GM21360 (cell line): Measurements from ENCODE around the gene PSMG4.

ENCODE experiments used
- ATAC-seq: cut with Tn5 transposase; IDR thresholded peaks from one replicate; pipeline ENCODE4 v1.9.1; 2021; ENCODE audit warnings: mild to moderate bottlenecking, moderate library complexity; ENCODE audit not compliant: unreplicated experiment

The PSMG4 gene

DNA sequence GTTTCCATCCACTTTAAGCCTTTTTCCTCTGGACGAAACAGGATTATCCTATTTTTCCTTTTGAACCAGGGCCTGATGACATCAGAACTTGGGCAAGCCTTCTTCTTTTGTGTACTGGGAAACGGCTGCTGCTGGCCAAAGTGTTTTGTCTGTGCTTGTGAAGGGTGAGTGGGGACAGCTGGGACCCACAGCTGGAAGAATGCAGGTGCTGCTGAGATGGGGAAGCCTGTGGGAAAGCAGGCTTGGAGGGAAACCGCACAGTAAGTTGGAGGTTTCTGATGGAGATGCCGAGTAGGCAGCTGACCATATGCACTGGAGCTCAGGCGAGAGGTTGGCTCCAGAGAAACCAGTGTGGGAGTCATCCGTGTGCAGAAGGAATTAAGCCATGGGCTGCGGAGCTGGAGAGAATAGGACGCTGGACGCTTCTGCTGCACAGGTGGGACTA is 8.5 kb upstream of the PSMG4 start:
- ATAC-seq, result no peak

DNA sequence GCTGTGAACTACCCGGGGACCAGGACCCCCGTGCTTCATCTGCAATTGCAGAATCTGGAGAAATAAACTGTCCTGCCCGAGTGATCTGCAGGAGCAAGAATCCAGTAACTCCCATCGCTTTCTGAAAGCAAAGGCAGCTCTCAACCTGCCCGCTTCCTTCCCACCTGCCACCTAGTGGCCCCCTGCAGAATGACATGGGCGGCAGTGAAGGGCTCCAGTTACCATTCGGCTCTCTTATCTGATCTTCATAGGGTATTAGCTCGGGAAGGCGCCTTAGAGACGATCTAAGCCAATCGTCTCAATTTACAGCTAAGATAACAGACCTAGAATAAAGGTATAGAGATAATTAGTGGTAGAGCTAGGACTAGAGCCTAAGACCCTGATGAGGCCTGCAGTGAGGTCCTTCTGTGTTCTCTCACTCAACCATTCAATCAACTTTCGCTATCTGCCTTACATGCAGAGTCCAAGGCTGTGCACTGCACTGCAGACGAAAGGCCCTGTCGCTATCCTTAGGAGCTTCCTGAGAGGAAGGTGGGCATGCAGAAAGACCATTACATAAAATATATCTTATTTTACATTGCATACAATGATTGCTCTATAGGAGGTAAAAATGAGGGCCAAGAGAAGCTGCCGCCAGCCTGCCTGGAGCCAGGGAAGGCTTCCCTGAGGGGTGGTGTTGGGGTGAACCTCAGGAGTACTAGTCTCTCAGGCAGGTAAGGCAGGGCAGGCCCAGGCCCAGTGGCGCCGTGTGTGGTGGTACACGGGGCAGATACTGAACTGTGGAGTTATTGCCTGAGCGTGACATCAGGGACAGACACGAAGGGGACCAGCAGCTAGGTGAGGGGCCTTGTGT is 7.1 kb upstream of the PSMG4 start:
- ATAC-seq, result peak; percentile 62

DNA sequence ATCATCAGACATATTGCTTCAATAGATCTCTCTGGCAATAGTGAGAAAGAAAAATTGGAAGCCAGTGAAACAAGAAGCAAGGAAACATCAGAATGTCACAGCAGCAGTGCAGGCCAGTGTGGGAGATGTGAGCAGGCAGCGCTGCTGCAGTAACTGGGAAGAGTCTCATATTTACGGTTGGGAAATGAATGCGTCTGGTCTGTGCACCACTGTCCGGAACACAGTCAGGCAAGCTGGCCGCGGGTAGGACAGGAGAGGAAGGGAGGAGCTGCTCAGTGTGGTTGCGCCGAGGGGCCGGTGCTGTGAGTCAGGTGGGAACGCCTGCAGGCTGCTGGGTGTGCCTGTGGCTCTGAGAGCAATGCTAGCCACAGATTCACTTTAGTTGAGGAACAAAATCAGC is 6.4 kb upstream of the PSMG4 start:
- no peak for ATAC-seq

DNA sequence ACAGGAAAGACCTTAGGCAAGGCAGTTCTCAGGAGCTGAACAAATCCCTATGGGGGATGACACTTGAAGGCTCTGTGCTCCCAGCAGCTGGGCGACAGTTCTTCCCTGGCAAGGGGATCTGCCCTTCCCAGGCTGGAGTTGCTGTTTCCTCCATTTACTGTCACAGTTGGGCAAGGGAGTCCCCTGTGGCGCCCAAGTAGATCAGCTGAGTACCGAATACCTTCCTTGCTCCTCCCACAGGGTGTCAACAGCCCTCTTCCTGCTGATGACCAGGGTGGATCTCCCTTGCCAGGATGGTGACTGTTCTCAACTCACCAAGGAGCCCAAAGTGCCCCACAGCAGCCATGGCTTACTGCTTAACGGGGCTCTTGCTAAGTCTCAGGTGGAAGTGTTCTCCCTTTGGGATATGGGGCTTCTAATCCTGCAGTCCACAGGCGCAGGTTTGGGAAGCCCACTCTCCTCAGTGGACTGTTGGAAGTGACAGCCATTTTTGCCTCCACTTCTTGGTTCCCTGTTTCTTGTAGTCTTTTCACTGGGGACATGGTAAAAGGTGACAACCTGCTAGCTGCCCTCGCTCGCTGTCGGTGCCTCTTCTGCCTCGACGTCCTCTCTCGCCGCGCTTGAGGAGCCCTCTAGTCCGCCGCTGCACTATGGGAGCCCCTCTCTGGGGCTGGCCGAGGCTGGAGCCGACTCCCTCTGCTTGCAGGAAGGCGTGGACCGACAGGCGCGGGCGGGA is 5.7 kb upstream of the PSMG4 start:
- no peak for ATAC-seq

DNA sequence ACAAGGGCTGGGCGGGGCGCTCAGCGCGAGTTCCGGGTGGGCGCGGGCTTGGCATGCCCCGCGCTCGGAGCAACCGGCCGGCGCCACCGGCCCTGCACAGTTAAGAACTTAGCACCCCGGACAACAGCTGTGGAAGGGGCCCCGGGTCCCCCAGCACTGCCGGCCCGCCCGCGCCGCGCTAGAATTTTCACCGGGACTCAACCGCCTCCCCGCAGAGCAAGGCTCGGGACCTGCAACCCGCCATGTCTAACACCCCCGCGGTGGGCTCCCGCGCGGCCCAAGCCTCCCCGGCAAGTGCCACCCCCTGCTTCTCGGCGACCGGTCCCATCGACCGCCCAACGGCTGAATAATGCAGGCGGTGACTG is 5.2 kb upstream of the PSMG4 start:
- no peak for ATAC-seq

DNA sequence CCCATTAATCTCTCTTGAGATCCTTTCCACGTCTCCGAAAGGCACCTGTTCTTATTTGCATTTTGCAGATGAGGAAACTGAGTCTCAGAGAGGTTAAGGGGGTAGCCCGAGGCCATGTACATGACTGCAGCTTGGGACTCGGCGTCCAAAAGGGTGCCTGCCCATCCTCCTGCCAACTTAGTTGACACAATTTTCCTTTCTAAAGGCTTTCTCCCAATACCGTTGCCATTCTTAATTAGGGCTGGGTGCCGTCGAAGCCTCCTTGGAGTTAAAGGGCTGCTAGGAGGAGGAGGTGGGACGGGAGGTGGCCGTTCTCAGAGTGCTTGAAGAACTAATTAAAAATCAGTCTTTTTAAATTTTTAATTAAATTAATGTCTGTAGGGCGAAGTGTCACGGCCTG is 546 bp upstream of the PSMG4 start:
- no peak for ATAC-seq

DNA sequence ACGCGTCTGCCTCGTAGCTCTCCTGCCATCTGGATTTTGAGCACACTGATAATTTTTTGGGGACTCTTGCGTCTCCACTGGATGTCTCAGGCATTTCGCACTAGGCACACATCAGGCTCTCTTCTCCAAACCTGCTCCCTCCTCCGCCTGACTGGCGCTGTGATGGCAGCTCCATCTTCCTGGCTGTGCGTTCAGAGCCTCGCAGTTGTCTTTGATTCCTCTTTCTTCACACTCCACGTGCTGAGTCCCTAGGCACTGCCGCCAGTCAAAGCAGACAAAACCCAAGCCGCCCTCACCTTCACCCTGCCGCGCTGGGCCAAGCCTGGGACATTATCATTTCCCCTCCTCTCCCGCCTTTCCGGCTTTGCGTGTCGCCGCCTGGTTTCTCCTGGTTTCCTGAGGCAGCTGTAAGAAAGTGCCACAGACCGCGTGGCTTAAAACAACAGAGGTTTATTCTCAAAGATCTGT is 778 bp downstream of the PSMG4 start:
- peak; percentile 30 for ATAC-seq

DNA sequence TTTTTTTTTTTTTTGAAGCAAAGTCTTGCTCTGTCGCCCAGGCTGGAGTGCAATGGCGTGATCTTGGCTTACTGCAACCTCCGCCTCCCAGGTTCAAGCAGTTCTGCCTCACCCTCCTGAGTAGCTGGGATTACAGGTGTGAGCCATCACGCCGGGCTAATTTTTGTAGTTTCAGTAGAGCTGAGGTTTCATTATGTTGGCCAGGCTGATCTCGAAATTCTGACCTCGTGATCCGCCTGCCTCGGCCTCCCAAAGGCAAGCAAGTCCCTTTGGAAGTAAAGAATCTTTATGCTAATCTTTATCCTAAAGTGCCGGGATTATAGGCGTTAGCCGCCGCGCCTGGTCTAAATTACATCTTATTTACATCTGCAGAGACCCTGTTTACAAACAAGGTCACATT is 1.5 kb downstream of the PSMG4 start:
- ATAC-seq, result no peak

DNA sequence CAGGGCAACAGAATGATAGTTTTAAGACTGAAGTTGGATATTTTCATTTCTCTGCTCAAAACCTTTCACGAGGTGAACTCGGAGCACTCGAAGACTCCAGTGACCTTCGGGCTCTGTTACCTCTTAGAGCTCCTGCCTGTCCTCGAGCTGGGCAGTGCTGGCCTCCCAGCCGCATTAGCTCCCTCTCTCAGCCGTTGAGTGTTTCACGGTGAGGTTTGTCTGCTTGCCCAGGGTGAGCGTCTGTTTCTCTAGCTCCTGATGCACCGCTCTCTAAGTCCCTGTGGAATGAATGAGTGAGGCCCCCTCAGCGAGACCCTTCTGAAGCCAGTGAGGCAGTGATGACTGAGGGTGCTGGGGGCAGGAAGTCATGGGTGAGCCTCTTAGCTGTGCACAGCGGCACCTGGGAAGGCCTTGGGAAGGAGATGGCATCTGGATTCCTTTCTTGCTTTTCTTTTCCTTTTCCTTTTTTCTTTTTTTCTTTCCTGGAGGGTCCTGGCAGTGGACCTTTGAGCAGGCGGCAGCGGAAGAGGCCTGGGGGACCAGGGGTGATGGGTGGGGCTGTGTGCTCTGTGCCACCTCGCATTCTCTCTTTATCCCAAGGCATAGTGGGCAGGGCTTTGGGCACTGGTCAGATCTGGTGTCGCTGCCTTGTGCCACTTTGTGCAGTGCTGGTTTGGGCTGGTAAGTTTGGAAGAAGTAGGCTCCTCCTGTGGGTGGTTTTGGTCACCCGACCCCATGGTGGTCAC is 2.2 kb downstream of the PSMG4 start:
- no peak for ATAC-seq

DNA sequence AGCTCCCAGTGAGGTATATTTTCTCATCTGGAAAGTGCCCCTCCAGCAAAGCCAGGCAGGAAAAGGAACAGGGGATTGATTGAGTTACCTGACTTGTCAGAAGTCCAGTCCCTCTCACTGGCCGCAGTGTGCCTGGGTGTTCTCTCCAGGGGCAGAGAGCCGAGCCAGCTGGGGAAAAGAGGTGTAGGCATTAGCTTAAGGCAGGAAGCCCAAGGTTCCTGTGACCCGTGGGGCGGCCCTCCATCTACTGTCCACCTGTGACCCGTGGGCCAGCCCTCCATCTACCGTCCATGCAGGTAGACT is 2.7 kb downstream of the PSMG4 start:
- no peak for ATAC-seq

DNA sequence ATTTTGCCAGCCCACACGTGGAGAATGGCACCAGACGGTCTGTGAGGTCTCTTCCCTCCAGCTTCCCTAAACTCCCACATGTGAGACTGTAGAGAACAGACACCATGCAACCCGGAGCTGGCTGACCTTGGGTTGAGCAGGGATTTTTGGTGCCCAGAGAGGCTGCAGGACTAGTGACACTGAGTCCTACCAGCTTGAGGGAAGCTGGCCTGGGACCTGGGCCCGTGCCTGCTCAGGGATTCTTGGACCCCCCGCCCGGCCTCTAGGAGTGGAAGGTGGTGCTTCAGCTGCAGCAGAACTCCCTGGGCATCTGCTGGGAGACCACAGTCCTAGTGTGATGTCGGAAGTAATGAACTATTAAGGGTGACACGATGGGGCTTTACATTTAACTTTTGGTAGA is 3.2 kb downstream of the PSMG4 start:
- no peak for ATAC-seq

DNA sequence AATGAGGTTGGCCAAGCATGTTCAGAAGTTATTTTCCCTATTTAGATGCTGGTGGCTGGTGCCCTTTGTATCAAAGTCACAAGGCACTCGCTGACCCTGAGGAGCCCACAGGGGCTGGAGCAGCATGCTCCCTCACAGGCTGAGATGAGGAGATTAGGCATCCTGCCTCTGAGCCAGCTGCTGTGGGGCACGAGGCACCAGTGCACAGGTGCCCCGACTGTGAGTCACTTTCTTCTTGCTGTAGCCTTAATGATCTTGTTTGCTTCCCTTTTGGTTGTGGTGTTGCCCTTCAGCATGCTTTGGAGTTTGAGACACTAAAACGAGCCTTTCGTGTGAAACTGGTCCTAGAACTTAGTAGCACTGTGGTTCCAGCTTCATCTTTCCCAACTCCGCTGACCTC is 4.3 kb downstream of the PSMG4 start:
- ATAC-seq, result no peak

DNA sequence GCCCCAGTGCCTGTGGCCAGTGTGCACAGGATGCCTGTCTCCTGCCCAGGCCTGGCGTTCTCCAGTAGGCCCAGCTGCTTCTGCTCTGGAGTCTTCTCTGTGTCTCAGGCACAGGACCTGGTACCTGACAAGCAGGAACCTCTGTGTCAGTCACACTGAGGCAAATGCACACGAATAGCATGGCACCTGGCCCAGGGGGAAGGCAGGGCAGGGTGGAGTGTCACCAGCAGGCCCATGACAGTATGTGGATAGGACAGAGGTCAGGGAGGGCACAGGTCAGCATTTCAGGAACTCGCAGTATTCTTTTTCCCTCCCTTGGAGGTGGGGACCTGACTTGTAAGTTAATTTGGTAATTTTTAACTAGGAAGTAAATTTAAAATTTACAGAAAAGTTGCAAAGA is 5.6 kb downstream of the PSMG4 start:
- ATAC-seq, result no peak

DNA sequence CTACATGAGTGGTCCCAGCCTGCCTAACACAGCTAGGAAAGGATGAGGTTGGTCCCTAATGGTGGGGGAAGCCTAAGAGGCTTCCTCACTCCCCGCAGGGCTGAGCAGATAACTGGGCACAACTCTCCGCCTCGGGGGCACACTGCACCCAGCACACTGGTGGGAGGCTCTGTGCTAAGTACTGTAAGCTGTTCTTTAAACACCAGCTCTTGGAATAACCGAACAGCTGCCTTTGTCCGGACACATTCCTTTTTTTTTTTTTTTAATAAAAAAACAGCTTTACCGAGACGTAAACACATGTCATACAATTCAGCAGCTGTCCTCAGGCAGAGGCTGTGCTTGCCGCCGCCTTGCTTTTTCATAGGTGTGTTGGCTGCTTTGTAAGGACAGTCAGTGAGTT is 6.9 kb downstream of the PSMG4 start:
- ATAC-seq, result no peak

DNA sequence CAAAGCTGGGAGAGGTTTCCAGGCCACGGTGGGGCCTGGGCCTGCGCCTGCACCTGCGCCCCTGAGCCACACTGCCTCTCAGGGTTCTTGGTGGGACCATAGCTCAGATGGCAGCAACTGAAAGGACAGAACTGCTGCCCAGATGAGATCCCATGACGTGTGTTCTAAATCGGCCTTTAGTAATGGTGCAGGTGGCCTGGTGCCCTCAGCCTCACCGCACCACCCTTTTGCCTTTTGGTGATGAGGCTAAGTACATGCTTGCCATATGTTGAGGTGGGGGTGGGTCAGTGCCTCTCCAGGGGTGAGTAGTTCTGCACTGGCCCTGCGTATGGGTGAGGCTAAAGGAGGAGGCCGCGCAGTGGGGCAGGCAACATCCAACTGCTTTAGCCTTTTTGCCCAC is 7.4 kb downstream of the PSMG4 start:
- no peak for ATAC-seq

DNA sequence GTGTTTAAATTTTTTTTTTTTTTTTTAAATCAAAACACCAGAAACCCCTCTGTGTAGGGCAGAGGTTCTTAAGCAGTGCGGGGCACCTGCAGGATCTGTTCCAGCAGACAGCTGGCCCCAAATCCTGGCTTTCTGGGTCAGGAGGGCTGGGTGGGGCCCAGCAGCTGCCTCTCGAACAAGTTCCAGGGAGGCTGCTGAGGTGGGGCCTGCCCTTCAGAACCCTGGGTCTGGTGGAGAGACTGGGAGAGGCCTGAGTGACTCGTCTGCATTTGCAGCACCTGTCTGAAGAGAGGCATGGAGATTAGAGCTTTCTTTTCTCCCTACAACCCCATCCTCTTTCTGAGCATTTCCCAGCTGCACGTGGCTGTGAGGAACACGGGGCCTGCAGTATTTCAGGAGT is 8.4 kb downstream of the PSMG4 start:
- ATAC-seq, result no peak

DNA sequence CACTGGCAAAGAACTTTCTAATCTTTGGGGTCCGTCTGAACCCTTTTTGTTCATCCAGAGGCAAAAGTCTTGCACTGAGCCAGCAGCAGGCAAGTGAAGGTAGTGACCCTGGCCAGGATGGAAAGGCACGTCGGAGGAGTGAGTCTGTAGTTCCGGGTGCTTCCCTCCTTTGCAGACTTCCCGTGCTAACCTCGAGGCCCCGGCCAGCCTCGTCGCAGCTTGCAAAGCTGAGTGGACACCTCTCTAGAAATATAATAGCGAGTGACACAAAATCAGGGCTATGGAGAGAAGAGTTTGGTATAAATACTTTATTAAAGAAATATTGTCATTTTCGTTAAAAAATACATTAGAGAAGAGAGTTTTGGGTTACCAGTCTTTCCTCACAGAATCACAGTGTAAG is 9.9 kb downstream of the PSMG4 start:
- no peak for ATAC-seq

DNA sequence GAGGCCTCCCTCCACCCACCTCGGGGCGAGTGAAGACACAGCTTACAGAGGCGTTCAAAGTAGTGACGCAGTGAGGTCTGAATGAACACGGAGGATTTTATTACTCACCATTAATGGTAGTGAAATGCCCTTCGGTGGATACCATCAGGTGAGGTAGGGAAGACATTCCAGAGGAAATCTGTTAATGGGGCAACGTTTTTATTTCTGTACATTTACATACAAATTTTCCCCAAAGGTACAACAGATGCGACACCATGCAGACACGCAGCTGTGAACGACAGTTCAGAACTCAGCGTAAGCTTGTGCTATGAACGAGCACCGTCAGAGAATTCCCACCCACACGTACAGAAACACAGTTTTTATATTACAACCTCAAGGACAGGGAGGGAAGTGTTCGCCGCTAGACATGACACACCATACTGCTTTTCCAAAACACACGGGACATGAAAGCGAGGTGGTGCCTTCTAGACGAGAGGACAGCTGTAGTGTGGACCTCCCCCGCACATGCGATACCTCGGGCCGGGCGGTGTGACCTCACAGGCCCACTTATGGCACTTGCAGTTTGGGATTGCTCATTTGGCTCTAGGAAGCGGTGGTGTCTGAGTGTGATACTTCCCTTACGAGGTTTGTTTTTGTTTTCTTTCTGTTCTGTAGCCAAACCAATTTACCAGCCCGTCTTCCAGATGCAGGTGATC is 10.7 kb downstream of the PSMG4 start:
- ATAC-seq, result no peak

DNA sequence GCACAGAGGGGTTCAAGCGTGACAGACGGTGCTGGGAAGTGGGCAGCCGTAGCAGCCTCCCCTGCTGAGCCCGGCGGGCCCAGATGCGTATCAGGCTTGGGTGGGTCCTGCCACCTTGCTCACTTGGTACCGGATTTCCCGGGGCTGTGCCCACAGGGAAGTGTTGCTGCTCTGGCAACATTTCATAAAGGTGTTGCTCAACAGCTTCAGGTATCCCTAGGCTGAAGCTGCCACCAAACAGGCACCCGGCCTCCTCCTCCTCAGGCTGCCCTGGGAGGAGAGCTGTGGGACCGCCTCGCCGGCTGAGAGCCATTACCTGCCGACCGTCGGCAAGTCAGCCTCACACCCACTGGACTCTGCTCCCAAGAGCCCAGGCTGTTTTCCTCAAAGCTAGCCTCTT is 11.5 kb downstream of the PSMG4 start:
- ATAC-seq, result no peak

DNA sequence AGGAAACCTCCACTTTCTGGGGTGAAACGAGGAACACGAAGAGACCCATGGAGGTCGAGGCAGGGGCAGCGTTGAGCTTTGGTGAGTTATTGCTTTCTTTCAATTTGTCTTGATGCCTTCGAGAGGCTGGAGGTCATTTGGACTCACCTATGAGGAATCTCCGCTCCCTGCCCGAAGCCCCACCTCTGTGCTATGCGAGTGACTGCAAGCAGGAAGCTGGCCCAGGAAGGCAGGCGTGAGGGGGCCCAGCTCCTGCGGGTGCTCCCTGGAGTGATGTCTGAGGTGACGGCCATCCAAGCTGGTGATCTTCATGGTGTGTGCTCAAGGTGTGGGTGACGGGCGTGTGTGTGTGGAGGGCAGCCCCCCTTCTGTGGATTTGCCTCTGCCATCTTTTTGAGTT is 13.0 kb downstream of the PSMG4 start:
- ATAC-seq, result no peak

DNA sequence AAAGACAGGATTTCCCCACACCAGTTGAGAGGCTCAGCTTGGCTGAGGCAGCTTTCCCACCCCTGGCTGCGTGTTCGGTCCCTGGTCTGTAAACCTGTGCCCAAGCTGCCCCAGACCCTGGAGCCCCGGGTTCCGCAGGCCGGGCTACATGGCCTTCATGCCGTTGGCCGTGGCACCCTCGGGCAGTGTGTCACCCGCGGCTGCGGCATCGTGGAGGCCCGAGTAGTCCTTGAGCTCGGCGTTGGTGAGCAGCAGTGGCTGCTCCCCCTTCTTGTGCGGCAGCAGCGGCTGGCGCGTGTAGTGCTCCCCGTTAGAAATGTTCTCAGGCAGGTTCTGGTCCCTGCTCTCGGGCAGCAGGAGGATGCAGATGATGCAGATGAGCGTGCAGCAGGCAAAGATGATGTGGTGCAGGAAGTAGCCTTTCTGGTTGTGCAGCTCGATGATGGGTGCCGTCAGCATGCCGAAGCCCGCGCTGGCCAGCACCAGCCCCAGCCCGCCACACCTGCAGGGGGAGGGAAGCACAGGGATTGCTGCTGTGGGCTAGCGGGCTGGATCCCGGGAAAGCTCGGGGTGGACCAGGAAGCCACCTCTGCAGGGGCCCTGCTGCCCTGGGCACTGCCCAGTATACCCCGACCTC is 14.3 kb downstream of the PSMG4 start:
- ATAC-seq, result no peak
